HG03103 (cell line): ENCODE measurements around the gene LENG1.
"Not testable (repeated sequence)": the region's sequence is repeated elsewhere in the genome, so short reads cannot be mapped to it uniquely, and the experiment has no call there.

ENCODE experiments used
- ATAC-seq: cut with Tn5 transposase; IDR thresholded peaks from one replicate; pipeline ENCODE4 v1.9.1; 2021; ENCODE audit warnings: low read depth; ENCODE audit not compliant: unreplicated experiment

Gene LENG1

GRCh38 chr19:54159352-54160181 lies at the start of gene LENG1:
LENG1 (minus strand) TSS chr19:54159721; CDS start chr19:54159695, 26 bp downstream.
- peak; percentile 88 for ATAC-seq

DNA sequence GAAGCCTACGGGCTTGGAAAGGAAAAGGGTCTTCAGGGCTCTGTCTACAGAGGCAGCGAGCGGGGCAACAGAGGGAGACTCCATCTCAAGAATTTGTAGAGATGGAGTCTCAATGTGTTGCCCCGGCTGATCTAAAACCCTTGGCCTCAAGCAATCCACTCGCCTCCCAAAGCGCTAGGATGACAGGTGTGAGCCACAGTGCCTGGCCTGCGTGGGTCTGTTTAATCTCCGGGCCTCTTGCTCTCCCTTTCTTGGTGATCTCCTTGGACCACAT lies 49.2 kb upstream of the LENG1 start:
- ATAC-seq: no peak

DNA sequence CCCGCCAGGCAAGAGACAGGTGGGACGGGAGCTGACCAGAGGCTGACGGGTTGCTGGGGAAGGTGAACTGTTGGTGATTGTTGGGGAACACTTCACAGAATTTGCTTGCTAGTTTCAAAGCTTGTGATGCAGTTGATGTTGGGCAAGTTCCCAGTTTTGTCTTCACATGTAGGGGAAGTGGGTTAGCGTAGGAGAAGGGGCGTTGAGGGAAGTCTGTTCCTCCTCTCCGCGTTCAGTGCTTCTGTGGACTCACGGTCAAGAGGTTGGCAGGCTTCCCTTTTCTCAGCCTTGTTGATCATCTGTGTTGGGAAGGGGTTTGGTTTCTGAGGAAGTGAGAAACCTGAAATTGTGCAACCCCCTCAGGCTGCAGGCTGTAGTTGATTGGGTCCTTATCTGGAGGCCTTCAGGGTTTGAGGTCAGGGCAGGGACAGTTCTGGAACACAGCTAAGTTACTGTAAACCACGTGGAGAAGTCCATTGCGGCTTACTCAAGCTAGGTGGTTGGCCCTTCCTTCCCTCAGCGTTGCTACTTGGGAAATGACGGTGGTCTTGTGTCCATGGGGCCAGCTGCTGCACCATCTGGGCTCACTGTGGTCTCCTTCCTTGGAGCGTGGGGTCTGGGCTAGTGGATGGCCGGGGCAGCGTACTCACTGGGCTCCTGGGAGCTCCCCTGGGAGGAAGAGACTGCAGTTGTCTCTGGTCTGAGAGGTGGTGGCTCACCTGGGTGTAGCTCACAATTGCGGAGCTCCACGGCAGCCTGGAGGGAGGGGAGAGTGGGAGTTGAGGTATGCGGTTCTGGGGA lies 48.7 kb upstream of the LENG1 start:
- no peak for ATAC-seq

GRCh38 chr19:54207676-54207982 lies 48.1 kb upstream of the LENG1 start:
- ATAC-seq: no peak

GRCh38 chr19:54207193-54207592 lies 47.7 kb upstream of the LENG1 start:
- ATAC-seq: not testable (repeated sequence)

DNA sequence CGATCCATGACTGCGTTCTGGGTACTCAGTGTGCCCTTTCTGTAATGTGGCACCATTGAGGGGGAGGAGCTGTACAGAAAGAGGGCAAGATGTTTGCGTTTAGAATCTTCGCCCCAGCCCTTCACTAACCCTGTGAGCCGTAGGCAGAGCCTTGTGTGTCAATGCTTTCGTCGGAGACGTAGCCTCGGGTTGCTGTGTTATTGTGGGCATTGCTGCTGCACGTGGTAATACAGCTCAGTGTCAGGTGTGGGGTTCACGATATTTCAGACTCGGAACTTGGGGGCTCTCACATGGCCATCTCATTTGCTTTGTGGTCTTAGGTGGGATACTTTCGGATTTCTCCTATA lies 47.3 kb upstream of the LENG1 start:
- no peak for ATAC-seq

GRCh38 chr19:54206030-54206830 lies 46.7 kb upstream of the LENG1 start:
- no peak for ATAC-seq

GRCh38 chr19:54204767-54205468 lies 45.4 kb upstream of the LENG1 start:
- ATAC-seq: no peak

DNA sequence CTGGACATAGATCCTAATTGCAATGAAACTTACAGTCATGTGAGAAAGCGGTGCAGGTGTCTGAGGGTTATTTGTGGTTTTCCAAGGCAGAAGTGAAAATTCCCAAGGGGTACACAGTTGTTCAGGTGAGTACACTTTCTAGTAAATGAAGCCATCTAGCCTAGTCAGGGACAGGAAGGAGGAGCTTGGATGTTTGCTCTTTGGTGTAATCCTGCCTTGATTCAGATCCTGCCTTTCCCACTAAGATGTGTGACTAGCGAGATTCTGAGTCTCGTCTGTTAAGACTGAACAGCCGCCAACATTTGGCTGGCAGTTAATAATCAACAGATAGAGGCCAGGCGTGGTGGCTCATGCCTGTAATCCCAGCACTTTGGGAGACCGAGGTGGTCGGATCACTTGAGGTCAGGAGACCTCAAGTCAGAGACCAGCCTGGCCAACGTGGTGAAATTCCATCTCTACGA lies 43.7 kb upstream of the LENG1 start:
- no peak for ATAC-seq

- ATAC-seq: no peak
Observed at GRCh38 chr19:54201980-54202379, 42.5 kb upstream of the LENG1 start.

DNA sequence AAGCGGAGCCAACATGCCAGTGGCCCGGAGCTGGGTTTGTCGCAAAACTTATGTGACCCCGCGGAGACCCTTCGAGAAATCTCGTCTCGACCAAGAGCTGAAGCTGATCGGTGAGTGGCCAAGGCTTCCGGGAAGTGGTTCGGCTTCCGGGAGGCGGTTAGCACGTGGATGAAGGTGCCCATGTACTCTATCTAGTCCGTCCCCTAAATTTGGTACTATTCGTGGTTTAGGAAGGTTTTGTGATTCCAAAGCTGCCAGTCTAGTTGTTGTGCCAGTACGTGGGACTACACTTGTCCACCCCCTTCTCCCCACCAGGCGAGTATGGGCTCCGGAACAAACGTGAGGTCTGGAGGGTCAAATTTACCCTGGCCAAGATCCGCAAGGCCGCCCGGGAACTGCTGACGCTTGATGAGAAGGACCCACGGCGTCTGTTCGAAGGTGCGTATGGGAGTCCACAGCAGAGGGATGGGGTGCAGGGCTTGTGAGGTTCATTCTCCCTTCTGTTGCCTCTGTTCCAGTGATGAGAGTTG lies 41.7 kb upstream of the LENG1 start:
- ATAC-seq: no peak

- no peak for ATAC-seq
Observed at GRCh38 chr19:54199401-54199800, 39.9 kb upstream of the LENG1 start.

- ATAC-seq: no peak
Observed at GRCh38 chr19:54197121-54197520, 37.6 kb upstream of the LENG1 start.

DNA sequence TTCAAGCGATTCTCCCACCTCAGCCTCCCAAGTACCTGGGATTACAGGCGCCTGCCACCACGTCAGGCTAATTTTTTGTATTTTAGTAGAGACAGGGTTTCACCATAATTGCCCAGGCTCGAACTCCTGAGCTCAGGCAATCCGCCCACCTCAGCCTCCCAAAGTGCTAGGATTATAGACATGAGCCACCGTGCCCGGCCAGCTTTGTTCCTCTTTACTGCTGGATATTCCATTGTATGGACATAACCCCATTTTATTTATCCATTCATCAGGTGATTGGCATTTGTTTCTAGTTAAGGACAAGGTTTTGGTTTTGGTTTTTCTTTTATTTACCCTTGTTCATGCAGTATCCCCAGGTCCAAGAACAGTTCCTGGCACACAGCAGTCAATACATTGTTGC lies 37.0 kb upstream of the LENG1 start:
- no peak for ATAC-seq

- ATAC-seq: not testable (repeated sequence)
Observed at GRCh38 chr19:54194463-54194862, 34.9 kb upstream of the LENG1 start.

DNA sequence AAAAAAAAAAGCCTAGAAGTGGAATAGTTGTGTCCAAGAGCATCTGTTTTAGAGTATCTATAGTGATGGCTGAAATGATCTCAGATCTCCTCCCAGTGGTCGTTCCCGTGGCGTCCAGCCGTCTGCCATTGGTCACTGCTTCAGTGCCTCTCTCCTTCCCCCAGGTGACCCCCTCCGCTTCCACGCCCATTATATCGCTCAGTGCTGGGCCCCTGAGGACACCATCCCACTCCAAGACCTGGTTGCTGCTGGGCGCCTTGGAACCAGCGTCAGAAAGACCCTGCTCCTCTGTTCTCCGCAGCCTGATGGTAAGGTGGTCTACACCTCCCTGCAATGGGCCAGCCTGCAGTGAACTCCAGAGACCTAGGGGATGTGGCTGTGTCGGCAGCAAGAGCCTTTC lies 33.5 kb upstream of the LENG1 start:
- ATAC-seq: no peak

GRCh38 chr19:54191811-54192453 lies 32.4 kb upstream of the LENG1 start:
- no peak for ATAC-seq

DNA sequence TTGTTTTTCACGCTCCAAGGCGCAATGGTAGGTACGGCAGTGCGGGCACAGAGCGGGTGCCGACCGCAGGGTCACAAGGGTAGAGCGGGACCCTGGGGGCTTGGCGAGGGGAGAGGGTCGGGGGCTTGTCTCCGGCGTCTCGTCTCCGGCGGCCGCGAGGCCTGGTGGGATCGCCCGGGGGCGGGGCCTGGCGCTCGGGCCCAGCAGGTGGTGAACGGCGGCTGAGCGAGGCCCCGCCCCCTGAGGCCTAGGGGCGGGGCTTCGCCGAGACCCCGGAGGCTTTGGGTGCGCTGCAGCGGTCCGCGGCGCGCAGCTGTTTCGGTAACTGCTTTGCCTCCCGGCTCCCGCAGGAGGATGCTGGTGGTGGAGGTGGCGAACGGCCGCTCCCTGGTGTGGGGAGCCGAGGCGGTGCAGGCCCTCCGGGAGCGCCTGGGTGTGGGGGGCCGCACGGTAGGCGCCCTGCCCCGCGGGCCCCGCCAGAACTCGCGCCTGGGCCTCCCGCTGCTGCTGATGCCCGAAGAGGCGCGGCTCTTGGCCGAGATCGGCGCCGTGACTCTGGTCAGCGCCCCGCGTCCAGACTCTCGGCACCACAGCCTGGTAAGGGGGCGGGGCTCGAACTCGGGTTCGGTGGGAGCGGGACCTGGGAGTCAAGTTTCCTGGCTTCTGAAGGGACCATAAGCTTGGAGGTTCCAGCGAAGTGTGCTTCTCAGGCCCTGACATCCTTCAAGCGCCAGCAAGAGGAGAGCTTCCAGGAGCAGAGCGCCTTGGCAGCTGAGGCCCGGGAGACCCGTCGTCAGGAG lies 31.7 kb upstream of the LENG1 start, which contains the start of gene TSEN34:
TSEN34 (plus strand) TSS at position 298 of the 800 bp plus-strand sequence; CDS start at position 355, 57 bp downstream.
- ATAC-seq: peak; percentile 17

- ATAC-seq: peak; percentile 37
Observed at GRCh38 chr19:54190503-54191010, 31.0 kb upstream of the LENG1 start.
